Adipose tissue (tissue), 3 donors: ENCODE results near the gene SH3RF1. TPM values are rescaled to one million over a fixed set of nuclear protein-coding genes. Genes with fewer than 3 reads are reported as not detected.

Experiments
- H3K27ac ChIP-seq: one replicate; pipeline ENCODE4 v1.5.1; 2013; ENCODE audit warnings: low read depth, low read length
- WGBS, 3 donors: extraction: QIAGEN DNeasy Blood & Tissue Kit; methylation state at CpG; one replicate each; pipeline ENCODE4 v1.1.7; 2013; 5-methylcytosine and 5-hydroxymethylcytosine counted together
- polyA plus RNA-seq, 3 donors: library from polyadenylated mRNA; stranded (reverse); fragments of 200-250 nt; gene quantifications; one replicate each; pipeline ENCODE4 v1.2.3, GENCODE V29; 2013
- donor health status: healthy with polysubstance abuse.
- donor health status: Bipolar disorder and iron deficiency.
- donor health status: healthy.

SH3RF1 gene
- polyA plus RNA-seq, 3 donors = 3.7 to 8.1 (median 7.5) TPM

GRCh38 chr4:169158046-169158445, 112.7 kb downstream of the SH3RF1 start:
- WGBS, 3 donors = 88 to 95% (median 88%) methylated on average over 4 of the region's 4 CpGs
- H3K27ac ChIP-seq = no peak overlapping the region

GRCh38 chr4:169156392-169156791, 114.4 kb downstream of the SH3RF1 start:
- WGBS, 3 donors = 97 to 100% (median 98%) methylated on average over 3 of the region's 3 CpGs
- no peak overlapping the region for H3K27ac ChIP-seq

- no peak overlapping the region for H3K27ac ChIP-seq
- WGBS, 3 donors = 64 to 78% (median 70%) methylated on average over 2 of the region's 2 CpGs
Observed at GRCh38 chr4:169154121-169154520, 116.6 kb downstream of the SH3RF1 start.

- no peak overlapping the region for H3K27ac ChIP-seq
- 93 to 96% (median 94%) methylated on average over 2 of the region's 2 CpGs for WGBS, 3 donors
Observed at GRCh38 chr4:169153481-169154087, 117.2 kb downstream of the SH3RF1 start.

- 77 to 96% (median 83%) methylated on average over 4 of the region's 4 CpGs for WGBS, 3 donors
- H3K27ac ChIP-seq = no peak overlapping the region
Observed at GRCh38 chr4:169152899-169153298, 117.9 kb downstream of the SH3RF1 start.

- 94 to 97% (median 95%) methylated on average over 3 of the region's 3 CpGs for WGBS, 3 donors
- H3K27ac ChIP-seq = no peak overlapping the region
Observed at GRCh38 chr4:169152098-169152497, 118.7 kb downstream of the SH3RF1 start.

- H3K27ac ChIP-seq = no peak overlapping the region
- 82 to 92% (median 90%) methylated on average over 2 of the region's 2 CpGs for WGBS, 3 donors
Observed at GRCh38 chr4:169151671-169152070, 119.1 kb downstream of the SH3RF1 start.

GRCh38 chr4:169150806-169151205, 120.0 kb downstream of the SH3RF1 start:
- WGBS, 3 donors = 91 to 96% (median 92%) methylated on average over 5 of the region's 5 CpGs
- no peak overlapping the region for H3K27ac ChIP-seq

- H3K27ac ChIP-seq = no peak overlapping the region
- WGBS, 3 donors = 60 to 76% (median 68%) methylated on average over 4 of the region's 4 CpGs
Observed at GRCh38 chr4:169148885-169149284, 121.9 kb downstream of the SH3RF1 start.

GRCh38 chr4:169147191-169147590, 123.6 kb downstream of the SH3RF1 start:
- H3K27ac ChIP-seq = no peak overlapping the region
- 38 to 65% (median 64%) methylated on average over 3 of the region's 3 CpGs for WGBS, 3 donors

GRCh38 chr4:169144061-169144600, 126.6 kb downstream of the SH3RF1 start:
- H3K27ac ChIP-seq = no peak overlapping the region

GRCh38 chr4:169143335-169143734, 127.4 kb downstream of the SH3RF1 start:
- 87 to 96% (median 89%) methylated on average over 9 of the region's 9 CpGs for WGBS, 3 donors
- H3K27ac ChIP-seq = no peak overlapping the region

- H3K27ac ChIP-seq = no peak overlapping the region
Observed at GRCh38 chr4:169142906-169143305, 127.8 kb downstream of the SH3RF1 start.

- 89 to 96% (median 95%) methylated on average over 2 of the region's 2 CpGs for whole genome bisulfite sequencing, 3 donors
- no peak overlapping the region for H3K27ac ChIP-seq
Observed at GRCh38 chr4:169142391-169142790, 128.4 kb downstream of the SH3RF1 start.

- no peak overlapping the region for H3K27ac ChIP-seq
- 96 to 98% (median 96%) methylated on average over 4 of the region's 4 CpGs for WGBS, 3 donors
Observed at GRCh38 chr4:169139021-169139420, 131.7 kb downstream of the SH3RF1 start.

GRCh38 chr4:169137558-169137920, 133.2 kb downstream of the SH3RF1 start:
- no peak overlapping the region for H3K27ac ChIP-seq
- WGBS, 3 donors = 68 to 87% (median 70%) methylated on average over 2 of the region's 2 CpGs

- H3K27ac ChIP-seq = no peak overlapping the region
Observed at GRCh38 chr4:169136796-169137557, 133.8 kb downstream of the SH3RF1 start.

GRCh38 chr4:169136330-169136729, 134.4 kb downstream of the SH3RF1 start:
- H3K27ac ChIP-seq = no peak overlapping the region
- 80 to 91% (median 90%) methylated on average over 7 of the region's 7 CpGs for WGBS, 3 donors

More at GRCh38 chr4:169136796-169137557, 133.8 kb downstream of the SH3RF1 start:
- WGBS, 3 donors = 54 to 73% (median 57%) methylated on average over 3 of the region's 3 CpGs

GRCh38 chr4:169135776-169136175, 135.0 kb downstream of the SH3RF1 start:
- no peak overlapping the region for H3K27ac ChIP-seq
- 58 to 89% (median 86%) methylated on average over 2 of the region's 2 CpGs for WGBS, 3 donors

GRCh38 chr4:169133932-169134331, 136.8 kb downstream of the SH3RF1 start:
- WGBS, 3 donors = 35 to 83% (median 66%) methylated on average over 3 of the region's 3 CpGs
- no peak overlapping the region for H3K27ac ChIP-seq
